HG03432 (cell line): ENCODE data around the gene ASAP2.

ENCODE experiments used
- ATAC-seq: cut with Tn5 transposase; IDR thresholded peaks from one replicate; pipeline ENCODE4 v1.9.1; 2021; ENCODE audit warnings: mild to moderate bottlenecking, moderate library complexity; ENCODE audit not compliant: unreplicated experiment

Gene ASAP2

GRCh38 chr2:9271691-9272090 is 65.1 kb downstream of the ASAP2 start:
- ATAC-seq: no peak

- ATAC-seq: no peak
Observed at GRCh38 chr2:9273486-9274130, 67.0 kb downstream of the ASAP2 start.

DNA sequence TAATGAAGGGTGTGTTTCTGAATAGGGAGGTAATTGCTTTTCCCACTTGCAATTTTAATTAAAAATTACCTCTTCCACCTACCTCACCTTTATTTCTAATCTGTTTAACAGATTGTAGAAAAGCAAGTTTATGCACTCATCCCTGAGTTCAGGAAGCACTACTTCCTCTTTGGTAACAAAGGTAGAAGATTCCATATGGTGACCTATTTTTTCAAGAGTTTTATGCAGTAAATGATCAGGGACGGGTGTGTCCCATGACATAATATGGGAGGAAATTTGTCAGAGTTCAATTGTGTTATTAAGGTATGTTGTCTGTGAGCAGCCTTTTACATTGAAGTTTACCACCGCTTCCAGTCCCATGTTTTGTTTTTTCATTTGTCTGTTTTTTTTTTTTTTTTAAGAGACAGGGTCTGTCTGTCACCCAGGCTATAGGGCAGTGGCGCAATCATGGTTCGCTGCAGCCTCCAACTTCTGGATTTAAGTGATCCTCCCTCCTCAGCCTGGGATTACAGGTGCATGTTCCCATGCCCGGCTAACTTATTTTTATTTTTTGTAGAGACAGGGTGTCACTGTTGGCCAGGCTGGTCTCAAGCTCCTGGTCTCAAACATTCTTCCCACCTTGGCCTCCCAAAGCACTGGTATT is 68.2 kb downstream of the ASAP2 start:
- no peak for ATAC-seq

DNA sequence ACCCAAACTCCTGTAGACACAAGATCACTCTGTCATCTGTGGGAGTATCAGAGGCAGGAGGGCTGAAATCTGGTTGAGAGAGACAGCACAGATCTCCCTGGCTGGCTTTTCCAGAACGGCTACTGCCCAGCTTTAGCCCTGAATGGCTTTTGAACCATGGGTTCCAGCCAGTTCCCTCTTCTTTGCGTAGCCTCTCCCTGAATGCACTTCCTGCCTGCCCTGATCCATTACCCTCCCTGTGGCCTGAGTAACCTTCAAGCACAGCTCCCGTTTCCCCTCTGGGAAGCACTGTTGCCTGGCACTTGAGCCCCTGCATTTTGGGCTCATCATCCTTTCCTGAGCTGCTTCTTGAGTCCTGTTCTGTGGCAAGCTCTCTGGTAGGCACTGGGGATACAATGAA is 68.8 kb downstream of the ASAP2 start:
- no peak for ATAC-seq

DNA sequence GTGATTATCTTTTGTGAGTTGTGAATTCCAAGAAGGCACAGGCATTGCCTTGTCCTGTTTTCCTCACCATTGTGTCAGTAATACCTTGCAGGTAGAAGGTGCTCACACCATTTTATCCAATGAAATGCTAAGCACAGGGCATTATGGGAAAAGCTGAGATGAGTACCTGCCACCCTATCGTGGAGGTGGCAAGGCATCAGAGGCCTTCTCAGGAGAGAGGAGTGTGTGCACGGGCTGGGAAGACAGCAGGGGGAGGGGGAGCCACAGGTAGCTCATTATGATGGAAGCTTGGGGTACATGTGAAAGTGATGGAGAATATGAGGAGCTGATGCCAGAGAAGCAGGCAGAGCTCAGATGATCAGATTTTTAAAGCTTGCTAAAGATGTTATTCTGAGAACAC is 69.5 kb downstream of the ASAP2 start:
- no peak for ATAC-seq

DNA sequence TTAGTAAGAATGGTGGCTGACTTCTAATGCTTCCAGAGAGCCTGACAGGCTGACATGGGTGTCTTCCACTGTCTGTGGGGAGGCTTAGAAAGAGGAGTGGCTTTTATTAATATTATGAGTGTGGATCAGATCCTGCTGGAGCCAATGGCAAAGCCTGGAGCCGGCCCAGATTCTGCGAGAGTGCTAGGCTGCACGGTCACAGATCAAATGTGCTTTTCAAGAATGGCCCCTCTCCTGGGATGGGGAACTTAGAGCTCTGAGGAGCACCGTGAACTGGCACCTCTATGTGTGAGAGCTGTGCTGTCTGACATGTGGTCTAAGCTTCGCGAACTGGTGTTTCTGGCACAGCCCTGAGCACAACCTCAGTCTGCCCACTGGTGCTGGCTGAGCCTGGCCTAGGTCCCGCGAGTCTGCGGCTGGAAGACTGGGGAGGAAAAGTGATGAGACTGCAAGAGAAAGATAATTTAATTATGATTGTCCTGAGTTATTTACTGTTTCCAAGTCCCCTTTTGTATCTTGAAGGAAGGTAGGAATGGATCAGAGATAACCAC is 70.4 kb downstream of the ASAP2 start:
- ATAC-seq: no peak

GRCh38 chr2:9278439-9278838 is 71.8 kb downstream of the ASAP2 start:
- ATAC-seq: no peak

DNA sequence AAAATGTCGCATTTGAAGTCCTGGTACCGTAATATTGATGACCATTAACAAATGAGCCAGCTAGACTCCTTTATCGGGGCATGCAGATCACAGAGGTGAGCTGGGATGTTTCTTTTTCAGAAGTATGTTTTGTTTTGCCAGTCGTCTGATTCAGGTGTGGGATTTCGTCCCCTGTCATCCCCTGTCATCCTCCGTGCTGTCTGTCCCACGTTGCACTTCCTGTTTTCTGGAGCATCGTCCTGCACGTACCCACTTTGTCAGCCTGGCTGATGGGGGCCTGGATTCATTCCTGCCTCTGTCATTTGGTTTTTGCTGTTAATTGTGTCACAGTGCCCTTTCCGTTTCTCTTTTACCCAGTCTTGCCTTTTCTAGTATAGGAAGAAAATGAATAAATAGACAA is 72.8 kb downstream of the ASAP2 start:
- no peak for ATAC-seq

- ATAC-seq: no peak
Observed at GRCh38 chr2:9280224-9280623, 73.6 kb downstream of the ASAP2 start.

- ATAC-seq: no peak
Observed at GRCh38 chr2:9281145-9281544, 74.5 kb downstream of the ASAP2 start.

DNA sequence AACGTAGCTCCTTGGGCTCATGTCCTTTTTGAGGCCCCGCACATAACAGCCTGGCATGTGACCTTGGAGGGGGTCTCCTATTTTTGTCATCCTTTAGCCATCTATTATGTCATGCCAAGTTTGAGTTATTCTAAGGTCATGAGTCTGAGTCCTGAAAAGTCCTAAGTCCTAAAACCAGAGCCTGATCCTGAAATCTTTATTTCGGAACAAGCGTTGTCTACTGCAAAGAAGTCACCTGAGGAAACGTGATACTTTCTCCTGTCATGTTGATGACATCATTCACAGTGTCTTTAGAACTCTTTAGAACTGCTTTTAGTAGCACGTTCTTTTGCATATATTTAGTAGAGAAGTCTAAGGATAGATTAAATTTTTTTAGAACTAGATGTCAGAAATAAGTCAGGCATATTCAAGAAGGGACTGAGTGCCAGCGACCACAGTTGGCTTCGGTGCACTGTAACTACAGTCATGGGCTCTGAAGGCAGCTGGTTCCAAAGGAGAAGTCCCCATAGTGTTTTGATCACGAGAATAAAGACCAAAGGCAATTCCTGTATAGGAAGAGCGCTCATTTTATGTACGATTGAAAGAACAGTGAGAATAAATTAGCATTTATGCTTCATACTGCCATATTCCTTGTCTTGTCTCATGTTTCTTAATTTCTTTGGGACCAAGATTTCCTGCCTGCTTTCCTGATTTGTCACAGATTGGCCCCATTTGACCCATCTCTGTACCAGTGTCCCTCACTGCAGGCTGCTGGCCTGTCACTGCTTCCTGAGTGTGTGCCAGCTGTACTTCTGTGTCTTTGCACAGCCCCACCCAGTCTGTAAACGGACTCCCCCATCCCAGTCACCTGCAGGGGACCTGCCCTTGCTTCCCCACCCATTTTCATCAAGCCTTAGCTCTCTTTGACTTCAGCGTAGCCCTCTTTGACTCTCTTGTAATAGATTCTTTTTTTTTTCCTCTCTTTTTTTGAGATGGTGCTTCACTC is 75.8 kb downstream of the ASAP2 start:
- ATAC-seq: no peak

- ATAC-seq: no peak
Observed at GRCh38 chr2:9284521-9285297, 78.1 kb downstream of the ASAP2 start.

- no peak for ATAC-seq
Observed at GRCh38 chr2:9285385-9285920, 78.8 kb downstream of the ASAP2 start.

DNA sequence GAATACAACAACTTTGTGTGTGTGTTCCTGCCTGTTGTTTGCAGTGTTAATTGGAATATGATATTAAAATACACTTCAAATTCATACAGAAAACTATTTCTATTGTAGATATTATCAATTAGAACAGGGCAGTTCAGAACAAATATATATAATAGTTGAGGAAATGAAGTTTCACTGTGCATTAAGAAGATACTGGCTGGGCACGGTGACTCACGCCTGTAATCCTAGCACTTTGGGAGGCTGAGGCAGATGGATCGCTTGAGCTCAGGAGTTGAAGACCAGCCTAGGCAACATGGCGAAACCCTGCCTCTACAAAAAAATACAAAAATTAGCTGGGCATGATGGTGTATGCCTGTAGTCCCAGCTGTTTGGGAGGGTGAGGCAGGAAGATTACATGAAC is 79.3 kb downstream of the ASAP2 start:
- no peak for ATAC-seq

- ATAC-seq: no peak
Observed at GRCh38 chr2:9286554-9287399, 80.2 kb downstream of the ASAP2 start.

- ATAC-seq: no peak
Observed at GRCh38 chr2:9287400-9288045, 80.9 kb downstream of the ASAP2 start.

DNA sequence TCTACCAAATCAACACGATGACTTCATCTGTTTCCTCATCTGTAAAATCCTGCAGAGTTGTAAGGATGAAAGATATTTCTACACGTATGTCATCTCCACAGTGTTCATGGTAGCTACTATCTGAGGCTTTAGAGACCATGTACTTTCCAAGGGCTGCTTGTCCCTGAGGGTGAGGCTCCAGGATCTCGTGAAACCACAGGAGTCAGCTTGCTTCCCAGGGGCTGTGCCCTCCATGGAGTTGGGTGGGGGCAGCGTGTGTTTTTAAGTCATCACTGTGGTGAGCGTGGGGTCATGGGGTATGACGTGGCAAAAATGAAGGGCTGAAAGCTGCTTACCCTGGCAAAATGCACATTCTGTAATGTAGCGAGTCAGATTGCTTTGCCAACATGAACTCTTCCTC is 81.6 kb downstream of the ASAP2 start:
- ATAC-seq: no peak

DNA sequence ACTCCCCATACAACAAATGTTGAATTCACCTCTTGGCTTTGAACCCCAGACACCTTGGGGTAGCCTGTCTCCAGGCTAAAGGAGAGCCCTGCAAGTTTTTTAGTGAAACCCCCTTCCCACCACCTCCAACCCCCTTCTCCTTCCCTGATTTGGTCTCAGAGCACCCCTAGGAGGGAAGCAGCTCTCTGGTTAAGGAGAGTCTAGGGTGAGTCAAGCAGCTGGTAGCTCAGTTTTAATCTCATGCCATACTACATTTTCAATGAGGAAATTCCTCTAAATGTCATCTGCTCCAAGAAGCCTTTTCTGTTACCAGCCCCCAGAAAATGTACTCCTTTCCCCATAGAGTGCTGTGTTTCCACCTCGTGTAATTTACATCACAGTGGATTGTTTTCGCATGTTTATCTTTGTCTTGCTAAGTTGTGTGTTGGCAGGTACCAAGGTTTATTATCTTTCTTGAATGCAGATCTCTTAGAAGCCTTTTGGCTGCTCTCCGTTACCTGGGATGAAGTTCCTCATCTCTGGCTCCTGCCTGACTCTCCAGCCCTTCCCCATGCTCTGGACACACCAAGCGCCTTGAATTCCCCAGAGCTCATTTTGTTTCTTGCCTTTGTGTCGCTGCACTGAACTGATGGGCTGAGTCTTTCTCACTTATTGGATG is 82.2 kb downstream of the ASAP2 start:
- ATAC-seq: no peak
